T-helper 22 cell (primary cell): ENCODE data around the gene YY1.
"Not testable (repeated sequence)": the region's sequence is repeated elsewhere in the genome, so short reads cannot be mapped to it uniquely, and the experiment has no call there.

Experiments used
- DNase-seq: peaks from one replicate; pipeline ENCODE4 v3.0.0-alpha.2; 2020; ENCODE audit warnings: low read depth

The YY1 gene

DNA sequence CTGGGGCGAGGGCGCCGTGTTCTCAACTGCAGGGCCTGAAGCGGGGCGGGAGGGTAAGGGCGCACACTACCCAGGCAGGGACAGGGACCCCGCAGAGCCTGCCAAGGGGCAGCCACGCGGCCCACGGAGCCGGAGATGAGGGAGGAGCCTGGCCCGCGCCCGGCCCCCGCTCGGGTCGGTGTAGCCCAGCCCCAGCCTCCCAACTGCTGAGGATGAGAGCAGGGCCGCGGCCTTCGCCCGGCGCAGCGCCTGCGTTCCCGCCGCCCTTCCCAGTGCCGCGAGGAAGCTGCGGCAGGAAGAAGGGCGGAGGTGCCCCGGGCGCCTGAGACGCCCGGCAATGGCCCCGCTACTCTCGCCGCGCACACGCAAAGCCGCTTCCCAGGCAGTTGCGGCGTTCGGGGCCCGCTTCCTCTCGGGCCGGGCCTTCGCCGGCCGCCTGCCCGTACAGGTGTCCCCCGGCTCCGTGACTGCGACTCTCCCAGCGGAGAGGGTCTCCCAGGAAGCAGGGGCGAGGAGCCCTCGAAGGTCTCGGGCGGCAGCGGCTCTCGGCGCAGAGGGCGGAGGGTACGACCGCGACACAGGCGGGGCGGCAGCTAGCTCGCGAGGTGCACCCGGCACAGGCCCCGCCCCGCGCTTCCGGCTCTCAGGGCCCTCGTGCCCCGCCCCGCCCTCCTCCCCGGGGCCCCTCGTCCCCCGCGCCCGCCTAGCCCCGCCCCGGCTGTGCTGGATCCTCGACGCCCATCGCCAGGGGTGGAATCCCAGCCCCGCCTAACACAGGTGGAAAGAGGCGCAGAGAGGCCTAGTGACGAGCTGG is 24.8 kb upstream of the YY1 start:
- peak; percentile 86 for DNase-seq

DNA sequence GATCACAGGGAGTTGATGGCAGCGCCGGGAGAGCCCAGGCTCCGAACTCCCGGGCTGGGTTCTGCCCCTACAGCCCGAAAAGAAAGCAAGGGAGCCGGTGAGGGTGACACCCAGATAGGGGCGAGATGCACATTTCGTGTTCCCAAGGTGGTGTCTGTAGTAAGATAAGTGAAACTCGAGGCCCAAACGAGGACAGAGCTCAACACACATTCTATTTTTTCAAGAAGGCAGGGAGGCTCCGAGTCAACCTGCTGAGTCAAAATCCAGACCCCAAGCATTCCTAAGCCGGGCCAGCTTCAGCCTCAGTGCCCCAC is 24.2 kb upstream of the YY1 start:
- DNase-seq: no peak

DNA sequence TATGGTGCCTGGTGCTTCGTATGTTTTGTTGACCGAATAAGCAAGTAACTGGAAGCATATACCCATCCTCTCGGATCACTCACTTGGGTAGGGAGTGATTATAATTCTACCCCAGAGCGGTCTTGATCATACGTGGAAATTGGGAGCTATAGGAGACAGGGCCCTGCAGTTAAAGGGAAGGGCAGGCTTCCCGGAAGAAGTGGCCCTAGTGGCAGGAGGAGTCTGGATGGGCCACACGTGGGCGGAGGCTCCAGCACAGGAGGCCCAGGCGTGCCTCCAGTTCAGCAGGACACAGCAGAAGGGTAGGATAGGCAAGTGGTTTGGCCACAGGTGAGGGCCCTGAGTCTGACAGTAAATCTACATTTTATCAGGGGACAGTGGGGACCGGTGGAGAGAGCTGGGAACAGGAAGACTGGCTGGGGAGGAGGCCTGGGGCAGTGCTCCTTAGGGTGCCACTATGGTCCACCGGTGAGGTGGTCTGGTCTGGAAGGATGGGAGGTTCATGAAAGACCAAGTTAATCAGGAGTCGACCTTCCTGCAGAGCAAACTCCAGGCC is 23.5 kb upstream of the YY1 start:
- no peak for DNase-seq

DNA sequence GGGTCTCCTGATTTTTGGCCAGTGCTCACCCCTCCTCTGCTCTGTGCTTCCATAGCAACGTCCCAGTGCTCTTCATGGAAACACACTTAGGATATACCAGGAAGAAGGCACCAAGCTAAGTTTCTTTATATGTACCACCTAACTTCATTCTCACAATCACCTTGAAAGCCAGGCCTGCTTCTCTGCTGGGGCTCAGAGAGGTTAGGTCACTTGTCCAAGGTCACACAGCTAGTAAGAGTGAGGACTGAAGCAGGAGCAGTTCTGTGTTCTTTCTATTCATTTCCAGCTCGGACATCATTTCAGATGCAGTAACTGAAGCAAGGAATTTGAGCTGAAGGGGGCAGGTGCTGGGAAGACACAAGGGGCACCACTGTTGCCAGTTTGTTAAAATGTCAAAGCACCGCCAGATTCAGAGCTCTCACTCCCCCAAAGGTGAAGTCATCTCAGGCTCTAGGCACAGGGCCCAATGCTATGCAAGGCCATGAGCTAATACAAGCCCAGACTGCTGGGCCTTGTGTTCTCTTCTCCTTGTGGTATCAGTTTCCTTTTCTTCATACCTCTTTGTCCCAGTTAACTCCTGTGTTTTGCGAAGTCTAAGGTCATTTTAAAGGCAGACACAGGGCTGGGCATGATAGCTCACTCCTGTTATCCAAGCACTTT is 19.7 kb upstream of the YY1 start:
- no peak for DNase-seq

DNA sequence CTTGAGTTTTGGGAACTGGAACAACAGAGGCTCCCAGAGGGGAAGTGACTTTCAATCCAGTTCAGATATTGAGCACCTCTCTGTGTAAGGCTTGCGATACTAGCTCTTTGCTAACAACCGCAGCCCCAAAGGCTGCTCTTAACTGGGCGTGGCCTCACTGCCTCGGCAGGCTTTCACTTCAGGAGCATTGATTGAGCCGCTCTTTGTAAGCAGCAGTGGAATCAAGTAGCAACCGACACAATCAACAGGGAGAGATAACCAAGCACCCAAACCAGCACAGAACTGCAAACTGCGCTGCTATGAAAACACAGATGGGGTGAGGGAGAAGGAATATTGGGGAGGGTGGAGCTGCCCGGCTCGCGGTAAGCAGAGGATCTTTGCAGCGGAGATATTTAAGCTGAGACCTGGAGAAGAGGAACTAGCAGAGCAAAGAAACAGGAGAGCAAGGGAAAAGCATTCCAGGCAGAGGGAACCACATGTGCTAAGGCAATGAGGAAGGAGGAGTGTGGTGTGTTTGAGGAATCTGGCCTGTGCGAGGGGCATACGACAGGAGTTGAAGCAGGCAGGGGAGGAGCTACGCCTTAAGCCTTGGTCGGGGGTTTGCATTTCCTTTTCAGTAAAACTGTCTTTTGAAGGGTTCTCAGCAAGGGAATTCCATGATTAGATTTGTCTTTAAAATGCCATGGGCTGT is 17.3 kb upstream of the YY1 start:
- DNase-seq: peak; percentile 52

DNA sequence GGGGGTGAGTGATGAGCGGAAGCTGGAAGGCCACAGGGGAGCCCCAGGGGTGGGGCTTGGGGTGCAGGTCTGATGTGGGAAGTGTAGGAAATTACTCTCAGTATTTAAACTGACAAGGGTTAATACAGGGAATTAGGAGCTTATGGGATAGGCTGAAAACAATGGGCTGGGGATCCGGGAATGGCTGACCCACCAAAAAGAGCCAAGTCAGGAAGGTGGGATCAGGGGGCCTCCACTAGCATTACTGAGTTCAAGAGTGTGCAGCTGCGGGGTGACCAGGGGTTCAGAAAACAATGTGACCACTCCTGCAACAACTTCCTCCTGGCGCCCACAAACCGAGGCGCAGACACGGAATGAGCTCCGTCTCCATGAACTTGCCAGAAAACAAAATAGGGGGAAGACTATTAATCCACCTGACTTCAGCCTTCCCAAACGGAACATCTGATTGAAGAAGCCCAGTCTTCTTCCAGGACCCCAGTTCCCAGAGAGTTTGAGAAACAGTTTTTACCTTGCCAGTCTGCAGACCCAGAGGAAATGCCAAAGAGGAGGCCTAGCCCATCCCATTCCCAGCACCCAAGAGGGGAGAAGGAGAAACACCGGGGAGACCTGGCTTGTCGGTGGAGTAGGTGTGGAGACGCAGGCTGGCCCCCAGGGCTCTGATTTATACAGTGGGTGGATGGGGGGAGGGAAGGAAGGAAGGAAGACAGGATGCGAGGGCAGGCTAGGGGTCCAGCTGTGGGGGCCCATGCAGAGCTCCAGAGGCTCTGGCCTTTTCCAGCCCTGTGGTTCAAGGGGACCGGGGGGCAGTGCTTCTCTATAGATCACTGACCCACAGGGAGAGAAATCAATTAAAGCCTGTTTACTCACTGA is 16.5 kb upstream of the YY1 start:
- no peak for DNase-seq

DNA sequence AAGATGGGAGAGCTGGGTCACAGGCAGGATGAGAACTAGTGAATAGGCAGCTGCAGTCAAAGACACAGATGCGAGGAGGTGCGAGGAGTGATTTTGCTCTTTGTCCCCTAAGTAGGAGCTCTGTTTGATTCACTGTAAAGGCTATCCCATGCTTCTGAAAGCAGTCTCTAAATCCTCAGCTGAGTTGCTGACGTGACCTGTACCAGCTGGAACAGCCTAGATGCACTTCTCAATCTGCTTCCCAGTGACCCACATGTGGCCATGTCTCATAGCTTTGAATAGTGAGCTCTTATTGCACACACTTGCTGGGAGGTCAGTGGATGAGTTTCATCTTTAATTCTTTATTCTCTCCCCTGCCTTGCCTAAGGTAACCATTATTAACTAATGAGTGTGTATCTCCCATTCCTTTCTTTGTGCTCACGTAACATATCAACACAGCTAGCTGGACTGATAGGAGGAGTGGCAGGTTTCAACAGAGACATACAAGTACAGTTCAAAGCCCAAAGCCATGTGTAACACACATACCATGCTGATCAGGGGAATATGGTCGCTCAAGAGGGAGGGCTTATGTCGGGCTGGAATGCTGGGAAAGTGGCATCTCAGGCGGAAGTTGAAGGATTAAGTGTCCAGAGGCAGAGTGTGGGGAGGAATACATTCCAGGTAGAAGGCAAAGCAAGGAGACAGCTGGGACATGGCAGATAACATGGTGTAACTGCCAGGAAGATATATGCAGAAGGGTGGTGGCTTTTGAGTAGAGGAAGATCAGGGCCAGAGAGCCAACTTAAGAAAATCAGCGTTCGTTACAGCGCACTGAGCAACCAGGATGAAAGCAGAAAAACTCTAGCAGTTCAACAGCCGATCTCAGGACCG is 15.4 kb upstream of the YY1 start:
- no peak for DNase-seq

DNA sequence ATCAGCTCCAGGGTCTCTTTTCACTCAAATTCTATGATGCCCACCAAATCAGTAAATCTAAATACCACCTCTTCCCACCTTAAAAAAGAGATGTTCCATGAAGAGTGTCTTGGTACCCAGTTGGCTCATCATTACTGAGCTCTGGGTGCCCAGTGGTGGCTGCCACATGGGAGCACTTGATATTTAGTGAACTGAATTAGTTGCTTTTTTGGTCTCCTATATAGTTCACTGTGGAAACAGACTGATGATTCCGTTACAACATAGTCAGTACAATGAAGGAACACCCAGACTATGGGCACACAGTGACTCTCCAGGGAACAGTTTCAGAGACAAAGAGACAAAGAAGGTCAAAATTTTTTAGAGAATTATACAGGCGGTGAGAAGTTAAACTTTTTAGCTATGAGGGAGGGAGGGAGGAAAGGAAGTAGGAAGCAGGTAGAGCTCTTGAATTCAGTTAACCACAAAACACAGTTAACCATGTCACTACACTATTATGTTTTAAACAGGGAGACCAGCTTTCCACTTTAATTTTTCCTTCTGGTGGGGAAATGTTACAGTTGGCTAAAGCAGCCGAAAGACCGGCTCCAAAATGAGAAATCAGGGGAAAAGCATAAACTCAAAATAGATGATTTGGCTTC is 14.6 kb upstream of the YY1 start:
- no peak for DNase-seq

DNA sequence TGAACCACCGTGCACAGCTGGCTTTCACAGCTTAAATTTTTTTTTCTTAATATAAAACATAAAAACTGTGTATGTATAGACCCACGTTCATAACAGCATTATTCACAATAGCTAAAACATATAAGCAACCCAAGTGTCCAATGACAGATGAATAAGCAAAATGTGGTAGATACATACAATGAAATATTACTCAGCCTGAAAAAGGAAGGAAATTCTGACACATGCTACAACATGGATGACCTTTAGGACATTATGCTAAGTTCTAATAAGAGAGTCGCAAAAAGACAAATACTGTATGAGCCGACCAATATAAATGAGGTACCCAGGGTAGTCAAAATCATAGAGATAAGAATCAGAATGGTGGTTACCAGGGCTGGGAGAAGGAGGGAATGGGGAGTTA is 13.8 kb upstream of the YY1 start:
- no peak for DNase-seq

DNA sequence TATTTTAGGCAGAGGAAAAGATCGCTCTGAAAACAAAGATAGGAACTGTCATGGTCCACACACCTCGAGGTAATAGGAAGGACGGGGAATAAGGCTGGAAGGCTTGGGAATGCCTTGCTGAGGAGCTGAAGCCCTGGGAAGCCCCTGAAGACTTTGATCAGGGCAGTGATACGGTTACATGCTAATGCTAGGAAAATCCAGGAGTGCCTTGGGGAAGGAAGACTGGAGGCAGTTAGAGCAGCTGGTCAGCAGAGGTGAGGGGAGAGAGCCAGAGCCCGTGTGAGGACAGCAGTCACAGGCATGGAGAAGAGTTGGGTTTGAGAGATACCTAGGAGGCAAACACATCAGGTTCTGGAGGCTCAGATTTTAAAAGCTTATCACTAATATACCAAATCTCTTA is 8.6 kb upstream of the YY1 start:
- no peak for DNase-seq

DNA sequence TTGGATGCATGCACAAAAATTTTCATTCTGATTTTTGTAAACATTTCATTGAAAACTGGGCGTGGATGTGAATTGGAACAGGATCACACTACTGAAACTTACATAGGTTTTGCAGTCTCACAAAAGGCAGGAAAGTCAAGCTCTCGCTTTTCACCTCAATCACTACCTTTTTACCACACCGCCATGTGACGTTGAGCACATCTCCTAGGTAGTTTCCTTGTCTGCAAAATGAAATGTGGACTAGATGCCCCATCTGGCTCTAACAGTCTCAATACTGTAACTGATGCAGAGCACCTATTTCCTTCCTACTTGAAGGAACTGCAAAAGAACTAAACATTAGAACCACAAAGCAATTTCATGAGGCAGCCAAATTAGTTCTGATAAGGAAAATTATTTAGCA is 4.4 kb upstream of the YY1 start:
- no peak for DNase-seq

DNA sequence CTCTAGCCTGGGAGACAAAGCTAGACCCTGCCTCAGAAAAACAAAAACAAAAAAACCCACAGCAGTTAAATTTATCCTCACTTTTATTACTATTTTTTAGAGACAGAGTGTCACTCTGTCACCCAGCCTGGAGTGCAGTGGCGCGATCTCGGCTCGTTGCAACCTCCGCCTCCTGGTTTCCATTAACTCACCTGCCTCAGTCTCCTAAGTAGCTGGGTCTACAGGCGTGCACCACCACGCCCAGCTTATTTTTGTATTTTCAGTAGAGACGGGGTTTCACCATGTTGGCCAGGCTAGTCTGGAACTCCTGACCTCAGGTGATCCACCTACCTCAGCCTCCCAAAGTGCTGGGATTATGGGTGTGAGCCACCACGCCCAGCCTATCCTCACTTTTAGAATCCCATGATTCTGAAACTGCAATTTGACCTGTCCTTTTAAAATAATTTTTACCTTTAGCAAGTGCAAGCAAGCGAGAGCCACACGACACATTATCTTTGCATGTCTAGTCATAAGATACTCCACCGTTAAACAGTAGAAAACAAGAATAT is 2.6 kb upstream of the YY1 start:
- DNase-seq: not testable (repeated sequence)

DNA sequence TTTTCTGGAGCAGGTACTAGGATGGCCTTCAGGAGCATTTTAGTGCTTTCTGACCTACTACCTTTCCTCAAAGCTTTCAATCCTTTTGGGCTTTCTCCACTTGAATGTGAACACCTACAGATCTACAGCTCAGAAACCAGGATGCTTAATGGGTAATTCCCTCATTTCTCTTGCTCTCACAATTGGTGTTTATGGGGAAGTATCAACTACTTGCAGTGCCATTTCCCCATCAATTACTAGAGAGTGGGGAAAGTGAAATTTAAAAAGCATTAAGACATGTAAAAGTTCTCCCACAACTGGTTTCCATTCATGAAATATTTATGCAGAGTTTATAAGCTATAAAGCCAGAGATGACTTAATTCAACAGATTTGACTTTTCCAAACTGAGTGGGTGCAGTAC is 2.1 kb upstream of the YY1 start:
- DNase-seq: no peak

DNA sequence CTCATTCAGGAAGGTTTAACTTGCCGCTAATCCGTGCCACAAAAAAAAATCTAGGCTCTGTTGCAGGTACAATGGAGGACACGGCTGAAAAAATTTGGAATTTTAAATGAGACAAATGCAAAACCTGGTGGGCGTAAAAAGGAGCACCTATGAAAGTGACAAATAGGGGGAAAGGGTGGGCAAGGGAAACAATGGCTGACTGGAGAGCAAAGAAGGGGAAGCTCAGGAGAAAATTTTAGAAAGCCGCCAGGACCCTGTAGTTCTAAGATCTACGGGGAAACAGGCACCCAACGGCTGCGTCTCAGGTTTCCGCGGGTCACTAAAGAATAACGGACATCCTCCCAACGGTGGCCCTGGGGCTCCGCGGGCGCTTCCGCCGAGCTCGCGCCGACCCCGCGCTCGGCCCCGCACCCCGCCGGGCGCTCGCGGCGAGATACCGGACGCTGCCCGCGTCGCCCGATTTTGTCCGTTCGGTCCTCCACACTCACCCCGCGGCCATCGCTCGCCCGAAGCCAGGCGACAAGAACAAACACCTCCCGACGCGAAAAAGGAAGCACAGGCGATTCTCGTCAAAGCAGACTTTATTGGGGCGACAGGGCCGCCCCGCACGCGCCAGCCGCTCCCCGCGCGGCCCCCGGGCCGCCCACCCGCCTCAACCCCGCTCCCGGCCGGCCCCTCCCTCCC is 1.1 kb upstream of the YY1 start:
- peak; percentile 17 for DNase-seq

DNA sequence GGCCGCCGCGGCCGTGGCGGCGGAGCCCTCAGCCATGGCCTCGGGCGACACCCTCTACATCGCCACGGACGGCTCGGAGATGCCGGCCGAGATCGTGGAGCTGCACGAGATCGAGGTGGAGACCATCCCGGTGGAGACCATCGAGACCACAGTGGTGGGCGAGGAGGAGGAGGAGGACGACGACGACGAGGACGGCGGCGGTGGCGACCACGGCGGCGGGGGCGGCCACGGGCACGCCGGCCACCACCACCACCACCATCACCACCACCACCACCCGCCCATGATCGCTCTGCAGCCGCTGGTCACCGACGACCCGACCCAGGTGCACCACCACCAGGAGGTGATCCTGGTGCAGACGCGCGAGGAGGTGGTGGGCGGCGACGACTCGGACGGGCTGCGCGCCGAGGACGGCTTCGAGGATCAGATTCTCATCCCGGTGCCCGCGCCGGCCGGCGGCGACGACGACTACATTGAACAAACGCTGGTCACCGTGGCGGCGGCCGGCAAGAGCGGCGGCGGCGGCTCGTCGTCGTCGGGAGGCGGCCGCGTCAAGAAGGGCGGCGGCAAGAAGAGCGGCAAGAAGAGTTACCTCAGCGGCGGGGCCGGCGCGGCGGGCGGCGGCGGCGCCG is 381 bp downstream of the YY1 start:
- DNase-seq: peak; percentile 16

DNA sequence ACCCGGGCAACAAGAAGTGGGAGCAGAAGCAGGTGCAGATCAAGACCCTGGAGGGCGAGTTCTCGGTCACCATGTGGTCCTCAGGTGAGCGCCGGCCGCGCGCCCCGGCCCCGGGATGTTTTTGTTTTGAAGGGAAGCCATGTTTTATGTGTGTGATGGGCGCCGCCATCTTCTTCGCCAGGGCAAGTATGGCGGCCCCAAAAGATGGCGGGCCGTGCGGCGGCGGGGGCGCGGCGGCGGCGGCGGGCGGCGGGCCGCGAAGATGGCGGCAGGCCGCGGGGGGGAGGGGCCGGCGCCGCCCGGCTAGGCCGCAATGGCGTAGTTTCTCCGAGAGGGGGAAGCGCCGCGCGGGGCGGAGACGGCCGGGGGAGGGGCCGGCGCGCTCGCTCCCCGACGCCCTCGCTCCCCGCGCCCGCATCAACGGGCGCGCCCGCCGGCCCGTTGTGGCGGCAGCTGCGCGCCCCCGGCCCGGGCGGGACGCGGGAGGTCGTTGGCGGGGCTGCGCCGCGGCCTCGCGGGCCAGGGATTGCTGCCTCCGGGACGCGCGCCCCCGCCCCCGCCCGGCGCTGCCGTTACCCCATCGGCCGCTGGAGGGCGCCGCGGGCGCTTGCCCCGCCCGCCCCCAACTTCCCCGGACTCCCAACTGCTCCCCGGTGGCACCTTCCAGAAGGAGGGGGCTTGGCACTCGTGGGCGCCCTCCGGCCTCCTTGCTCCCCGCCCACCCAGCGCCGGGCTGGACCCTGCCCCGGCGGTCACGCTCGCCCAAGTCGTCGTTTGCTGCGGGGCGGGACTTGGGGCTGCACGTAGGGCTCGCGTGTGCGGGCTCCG is 1.1 kb downstream of the YY1 start:
- DNase-seq: peak; percentile 78

DNA sequence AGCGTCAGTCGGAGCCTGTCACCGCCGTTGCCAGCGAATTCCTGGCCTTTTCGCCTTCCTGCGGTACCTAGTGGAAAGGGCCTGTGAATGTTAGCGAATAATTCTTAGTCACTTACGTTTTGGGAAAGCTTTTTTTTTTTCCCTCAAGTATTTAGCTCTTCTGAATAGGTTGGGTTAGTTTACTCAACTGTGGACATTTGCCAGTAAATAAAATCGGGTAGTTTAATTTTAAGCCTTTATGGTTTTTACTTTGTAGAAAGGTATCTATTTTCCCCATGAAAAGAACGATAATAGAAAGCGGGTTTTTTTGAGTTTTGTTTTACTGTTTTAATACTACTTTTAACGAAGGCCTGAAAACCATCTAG is 1.7 kb downstream of the YY1 start:
- no peak for DNase-seq

DNA sequence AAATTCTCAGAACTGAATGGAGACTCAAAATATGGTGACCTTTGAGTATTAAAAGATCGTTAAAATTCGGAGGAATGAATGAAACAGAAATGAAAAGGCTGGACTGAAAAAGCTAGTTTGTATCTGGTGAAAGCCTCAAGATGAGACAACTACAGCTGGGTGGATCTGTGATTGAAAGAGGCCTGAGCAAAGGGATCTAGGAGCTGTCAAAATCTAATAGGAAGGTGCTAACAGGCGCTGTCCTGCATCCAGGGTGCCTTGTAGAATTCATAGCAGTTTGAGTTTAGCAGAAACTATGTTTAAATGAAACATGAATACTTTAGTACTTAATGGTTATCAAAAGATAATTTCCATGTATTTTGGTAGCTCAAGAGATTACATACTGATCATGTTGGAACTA is 2.3 kb downstream of the YY1 start:
- DNase-seq: no peak
